ENCODE measurements around the gene MUC4. TPM values are rescaled to one million over a fixed set of nuclear protein-coding genes. Genes with fewer than 3 reads are reported as not detected.
"Not testable (repeated sequence)": the region's sequence is repeated elsewhere in the genome, so short reads cannot be mapped to it uniquely, and the experiment has no call there.

The MUC4 gene
- total RNA-seq, 1 donor from 2014 or later: not detected

- Mint-ChIP-seq H3K27me3 (ENCODE audit: low read depth) (peaks cover 2% of the 10 kb centered on the region), H3K36me3 (ENCODE audit: low read depth) (no peaks in the 10 kb centered on the region), H3K9me3 (ENCODE audit: low read depth) (no peaks in the 10 kb centered on the region), H3K4me3 (ENCODE audit: unreplicated experiment) (no peak overlapping the region), H3K27ac (ENCODE audit: unreplicated experiment) (no peak overlapping the region), H3K4me1 (ENCODE audit: low read depth) (no peaks in the 10 kb centered on the region)
- TF ChIP-seq CTCF (IDR thresholded peaks at IDR 0.05): no peak
- DNase-seq (ENCODE audit: low spot score): no peak
These were observed 18.1 kb upstream of the MUC4 start for GRCh38 chr3:195829897-195830254.

DNA sequence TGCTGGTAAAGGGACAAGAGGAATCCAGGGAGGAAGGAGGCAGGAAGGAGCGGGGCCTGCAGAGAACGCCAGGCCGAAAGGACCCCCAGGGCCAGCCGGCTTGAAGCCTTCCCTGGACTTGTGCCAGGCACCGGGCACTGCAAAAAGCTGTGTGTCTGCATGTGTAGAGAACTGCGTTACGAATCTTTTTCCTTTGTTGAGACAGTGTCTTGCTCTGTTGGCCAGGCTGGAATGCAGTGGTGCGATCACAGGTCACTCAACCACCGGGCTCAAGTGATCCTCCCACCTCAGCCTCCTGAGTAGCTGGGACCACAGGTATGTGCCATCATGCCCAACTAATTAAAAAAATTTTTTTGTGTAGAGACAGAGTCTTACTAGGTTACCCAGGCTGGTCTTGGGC is 17.0 kb upstream of the MUC4 start:
- DNase-seq (ENCODE audit: low spot score): no peak
- Mint-ChIP-seq H3K9me3 (ENCODE audit: low read depth) (no peaks in the 10 kb centered on the region), H3K36me3 (ENCODE audit: low read depth) (no peaks in the 10 kb centered on the region), H3K4me1 (ENCODE audit: low read depth) (no peaks in the 10 kb centered on the region), H3K4me3 (ENCODE audit: unreplicated experiment) (no peak overlapping the region), H3K27me3 (ENCODE audit: low read depth) (peaks cover 2% of the 10 kb centered on the region), H3K27ac (ENCODE audit: unreplicated experiment) (no peak overlapping the region)
- no peak for TF ChIP-seq CTCF (IDR thresholded peaks at IDR 0.05)

- Mint-ChIP-seq H3K27ac (ENCODE audit: unreplicated experiment) (no peak overlapping the region), H3K36me3 (ENCODE audit: low read depth) (no peaks in the 10 kb centered on the region), H3K4me3 (ENCODE audit: unreplicated experiment) (no peak overlapping the region), H3K27me3 (ENCODE audit: low read depth) (peaks cover 9% of the 10 kb centered on the region), H3K4me1 (ENCODE audit: low read depth) (no peaks in the 10 kb centered on the region), H3K9me3 (ENCODE audit: low read depth) (no peaks in the 10 kb centered on the region)
- TF ChIP-seq CTCF (IDR thresholded peaks at IDR 0.05): no peak
- no peak for DNase-seq (ENCODE audit: low spot score)
These were observed 14.4 kb upstream of the MUC4 start for GRCh38 chr3:195825857-195826804.

GRCh38 chr3:195825191-195825588 is 13.5 kb upstream of the MUC4 start:
- Mint-ChIP-seq H3K4me1 (ENCODE audit: low read depth) (no peaks in the 10 kb centered on the region), H3K27ac (ENCODE audit: unreplicated experiment) (no peak overlapping the region), H3K4me3 (ENCODE audit: unreplicated experiment) (no peak overlapping the region), H3K27me3 (ENCODE audit: low read depth) (peaks cover 10% of the 10 kb centered on the region), H3K36me3 (ENCODE audit: low read depth) (no peaks in the 10 kb centered on the region), H3K9me3 (ENCODE audit: low read depth) (no peaks in the 10 kb centered on the region)
- DNase-seq (ENCODE audit: low spot score): no peak
- TF ChIP-seq CTCF (IDR thresholded peaks at IDR 0.05): no peak

DNA sequence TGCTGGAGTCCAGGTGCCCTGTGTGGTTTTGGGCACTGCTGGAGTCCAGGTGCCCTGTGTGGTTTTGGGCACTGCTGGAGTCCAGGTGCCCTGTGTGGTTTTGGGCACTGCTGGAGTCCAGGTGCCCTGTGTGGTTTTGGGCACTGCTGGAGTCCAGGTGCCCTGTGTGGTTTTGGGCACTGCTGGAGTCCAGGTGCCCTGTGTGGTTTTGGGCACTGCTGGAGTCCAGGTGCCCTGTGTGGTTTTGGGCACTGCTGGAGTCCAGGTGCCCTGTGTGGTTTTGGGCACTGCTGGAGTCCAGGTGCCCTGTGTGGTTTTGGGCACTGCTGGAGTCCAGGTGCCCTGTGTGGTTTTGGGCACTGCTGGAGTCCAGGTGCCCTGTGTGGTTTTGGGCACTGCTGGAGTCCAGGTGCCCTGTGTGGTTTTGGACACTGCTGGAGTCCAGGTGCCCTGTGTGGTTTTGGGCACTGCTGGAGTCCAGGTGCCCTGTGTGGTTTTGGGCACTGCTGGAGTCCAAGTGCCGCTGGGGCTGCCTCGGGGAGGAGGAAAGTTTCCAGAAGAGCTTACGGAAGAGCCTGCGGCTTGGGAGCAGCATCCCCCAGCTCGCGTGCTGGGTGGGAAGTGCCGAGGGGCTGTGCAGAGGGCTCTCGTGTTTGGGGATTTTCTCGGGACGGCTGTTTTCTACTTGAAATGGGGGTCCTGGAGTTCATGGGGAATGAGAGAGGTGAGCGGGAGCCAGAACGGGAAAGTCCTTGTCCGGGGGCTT is 12.9 kb upstream of the MUC4 start:
- not testable (repeated sequence) for H3K9me3 Mint-ChIP-seq (ENCODE audit: low read depth); H3K27ac Mint-ChIP-seq (ENCODE audit: unreplicated experiment); H3K4me3 Mint-ChIP-seq (ENCODE audit: unreplicated experiment); DNase-seq (ENCODE audit: low spot score); H3K36me3 Mint-ChIP-seq (ENCODE audit: low read depth); H3K4me1 Mint-ChIP-seq (ENCODE audit: low read depth)
- H3K27me3 Mint-ChIP-seq (ENCODE audit: low read depth): peaks cover 14% of the 10 kb centered on the region

Measured in chondrocyte (in vitro differentiated cells).